OCI-LY1 (cell line): ENCODE results near the gene OSBPL6.

ENCODE experiments used
- EZH2 ChIP-seq: fragments of 200-600 bp; sonication (generic), shearing (Covaris generic); IDR thresholded peaks from 2 replicates; pipeline ENCODE4 v1.8.0; 2017; ENCODE audit warnings: borderline replicate concordance, mixed run types, mild to moderate bottlenecking, antibody characterized with exemption, low read length, moderate library complexity, mixed read lengths
- TF ChIP-seq, protein P1 (sequence below): fragments of 200-600 bp; sonication (generic), shearing (Covaris generic); IDR thresholded peaks from 2 replicates; pipeline ENCODE4 v1.5.1; 2017; ENCODE audit warnings: mild to moderate bottlenecking, antibody characterized with exemption, low read length, moderate library complexity, mixed read lengths

DNA sequence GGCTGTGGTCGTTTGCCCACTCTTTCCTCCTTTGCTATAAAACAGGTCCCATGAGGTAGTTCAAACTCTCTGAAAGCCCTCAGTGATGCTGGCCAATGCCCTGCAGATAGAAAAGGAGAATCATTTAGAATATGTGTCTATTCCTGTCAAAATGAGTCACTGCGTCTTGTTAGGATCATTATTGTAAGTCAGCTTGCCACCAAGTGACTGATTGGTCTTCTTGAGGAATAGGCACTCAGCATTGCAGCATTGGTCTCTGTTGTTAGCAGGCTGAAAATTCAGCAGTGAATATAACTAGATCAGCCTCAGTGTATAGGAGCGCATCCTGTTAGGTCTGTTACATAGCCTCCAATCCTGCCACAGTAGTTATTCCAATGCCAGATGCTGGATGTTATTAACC, 227.8 kb downstream of the OSBPL6 start:
- TF ChIP-seq EZH2 = no peak
- TF ChIP-seq, protein P1, sequence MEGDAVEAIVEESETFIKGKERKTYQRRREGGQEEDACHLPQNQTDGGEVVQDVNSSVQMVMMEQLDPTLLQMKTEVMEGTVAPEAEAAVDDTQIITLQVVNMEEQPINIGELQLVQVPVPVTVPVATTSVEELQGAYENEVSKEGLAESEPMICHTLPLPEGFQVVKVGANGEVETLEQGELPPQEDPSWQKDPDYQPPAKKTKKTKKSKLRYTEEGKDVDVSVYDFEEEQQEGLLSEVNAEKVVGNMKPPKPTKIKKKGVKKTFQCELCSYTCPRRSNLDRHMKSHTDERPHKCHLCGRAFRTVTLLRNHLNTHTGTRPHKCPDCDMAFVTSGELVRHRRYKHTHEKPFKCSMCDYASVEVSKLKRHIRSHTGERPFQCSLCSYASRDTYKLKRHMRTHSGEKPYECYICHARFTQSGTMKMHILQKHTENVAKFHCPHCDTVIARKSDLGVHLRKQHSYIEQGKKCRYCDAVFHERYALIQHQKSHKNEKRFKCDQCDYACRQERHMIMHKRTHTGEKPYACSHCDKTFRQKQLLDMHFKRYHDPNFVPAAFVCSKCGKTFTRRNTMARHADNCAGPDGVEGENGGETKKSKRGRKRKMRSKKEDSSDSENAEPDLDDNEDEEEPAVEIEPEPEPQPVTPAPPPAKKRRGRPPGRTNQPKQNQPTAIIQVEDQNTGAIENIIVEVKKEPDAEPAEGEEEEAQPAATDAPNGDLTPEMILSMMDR = no peak
